GM10266 (cell line): ENCODE measurements around the gene OASL.

Experiments
- DNase-seq: peaks from one replicate; pipeline ENCODE4 v3.0.0; 2012; ENCODE audit errors: extremely low spot score
- CTCF ChIP-seq: IDR thresholded peaks from 2 replicates; pipeline ENCODE4 v1.5.1; 2012; ENCODE audit warnings: mild to moderate bottlenecking, low read depth; ENCODE audit not compliant: control insufficient read depth, insufficient read depth; ENCODE audit errors: missing control alignments

Gene OASL

GRCh38 chr12:121064116-121064515 is 25.1 kb upstream of the OASL start:
- TF ChIP-seq CTCF, result no peak
- DNase-seq, result no peak

GRCh38 chr12:121062391-121063045 is 23.5 kb upstream of the OASL start:
- TF ChIP-seq CTCF, result no peak
- no peak for DNase-seq

DNA sequence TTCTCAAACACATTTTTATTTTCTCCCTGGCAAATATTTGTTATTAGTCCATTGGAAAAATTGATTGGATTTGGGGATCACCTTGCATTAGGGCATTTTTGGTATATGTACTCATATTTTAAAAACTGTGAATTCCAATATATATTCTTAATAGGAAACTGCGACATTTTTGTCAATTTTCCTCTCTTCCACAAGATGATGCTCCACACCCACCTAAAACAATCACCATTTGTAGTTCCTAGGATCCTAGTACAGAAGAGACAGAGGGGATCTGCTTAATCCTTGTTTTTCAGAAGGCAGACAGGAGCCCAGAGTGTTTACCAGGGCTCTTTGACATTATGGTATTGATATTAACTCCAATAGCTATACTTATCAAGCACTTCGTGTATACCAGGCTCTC is 22.8 kb upstream of the OASL start:
- DNase-seq, result no peak
- TF ChIP-seq CTCF, result peak; percentile 30

DNA sequence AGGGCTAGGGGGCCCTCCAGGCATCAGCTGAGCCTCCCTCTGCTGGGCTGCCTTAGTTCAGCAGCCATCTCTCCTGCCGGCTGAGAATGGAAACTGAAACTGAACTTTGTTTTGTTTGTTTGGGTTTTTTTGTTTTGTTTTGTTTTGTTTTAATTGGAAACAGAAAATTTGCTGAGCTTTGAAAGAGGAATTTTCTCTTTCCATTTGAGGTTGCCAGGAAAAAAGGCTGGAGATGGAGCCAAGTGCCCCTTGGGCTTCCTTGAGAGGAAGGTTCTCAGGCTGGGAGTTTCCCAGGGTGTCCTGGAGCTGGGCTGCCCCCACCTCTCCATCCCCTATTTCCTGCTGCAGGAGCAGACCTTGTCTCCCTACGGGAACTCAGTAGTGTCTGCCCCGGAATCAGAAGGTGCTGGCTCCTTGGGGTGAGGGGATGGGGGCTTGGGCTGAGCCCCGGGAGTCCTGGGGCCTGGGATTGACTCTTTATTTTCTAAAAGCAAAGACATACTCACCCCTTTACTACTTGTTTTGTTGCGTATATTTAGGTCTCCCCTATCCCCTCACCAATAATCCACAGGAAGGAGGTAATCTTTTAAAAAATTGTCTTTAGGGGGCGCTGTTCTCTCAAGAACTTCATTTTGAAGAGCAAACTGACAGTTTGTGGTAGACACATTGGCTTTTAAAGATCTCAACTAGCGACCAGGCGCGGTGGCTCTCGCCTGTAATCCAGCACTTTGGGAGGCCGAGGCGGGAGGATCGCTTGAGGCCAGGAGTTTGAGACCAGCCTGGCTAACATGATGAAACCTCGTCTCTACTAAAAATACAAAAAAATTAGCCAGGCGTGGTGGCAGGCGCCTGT is 21.3 kb upstream of the OASL start:
- peak; percentile 75 for DNase-seq
- peak; percentile 54 for TF ChIP-seq CTCF

DNA sequence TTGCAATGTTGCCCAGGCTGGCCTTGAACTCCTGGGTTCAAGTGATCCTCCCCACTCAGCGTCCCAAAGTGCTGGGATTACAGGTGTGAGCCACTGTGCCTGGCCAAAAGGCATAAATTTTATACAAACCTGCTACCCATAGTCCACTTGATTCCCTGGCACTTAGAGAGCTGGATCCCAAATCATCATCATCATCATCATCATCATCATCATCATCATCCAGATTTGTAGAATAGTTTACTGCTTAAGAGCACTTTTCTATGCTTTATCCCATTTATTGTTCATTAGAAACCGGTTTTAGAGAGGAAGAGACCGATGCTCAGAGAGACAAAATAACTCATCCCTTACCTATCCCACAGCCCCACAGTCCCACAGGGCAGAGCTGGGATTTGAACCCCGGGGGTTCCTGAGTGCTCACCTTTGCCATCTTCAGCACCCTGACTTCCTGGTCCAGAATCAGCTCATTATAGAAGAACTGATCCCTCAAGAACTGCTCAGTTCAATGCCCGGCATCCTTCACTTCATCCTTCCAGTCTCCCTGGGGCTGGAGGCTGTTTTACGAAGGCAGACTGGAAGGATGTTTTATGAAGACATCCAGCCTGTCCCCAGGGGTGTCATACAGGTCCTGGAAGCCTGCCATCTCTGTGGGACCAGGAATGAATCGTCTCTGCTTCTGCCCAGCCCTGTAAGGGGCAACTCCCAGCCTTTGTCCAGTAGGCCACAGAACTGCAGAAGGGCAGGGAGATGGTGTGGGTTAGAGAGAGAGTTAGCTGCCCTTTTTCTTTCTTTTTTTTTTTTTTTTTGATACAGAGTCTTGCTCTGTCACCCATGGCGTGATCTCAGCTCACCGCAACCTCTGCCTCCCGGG is 20.2 kb upstream of the OASL start:
- no peak for DNase-seq
- TF ChIP-seq CTCF, result no peak

- no peak for TF ChIP-seq CTCF
- DNase-seq, result no peak
These were observed 18.7 kb upstream of the OASL start for GRCh38 chr12:121057794-121058193.
